ENCODE measurements around the gene ESRP2. TPM values are rescaled to one million over a fixed set of nuclear protein-coding genes. Genes with fewer than 3 reads are reported as not detected.

ESRP2 gene
- total RNA-seq, 2 donors from 2014 or later: 0.31 to 0.63 TPM

DNA sequence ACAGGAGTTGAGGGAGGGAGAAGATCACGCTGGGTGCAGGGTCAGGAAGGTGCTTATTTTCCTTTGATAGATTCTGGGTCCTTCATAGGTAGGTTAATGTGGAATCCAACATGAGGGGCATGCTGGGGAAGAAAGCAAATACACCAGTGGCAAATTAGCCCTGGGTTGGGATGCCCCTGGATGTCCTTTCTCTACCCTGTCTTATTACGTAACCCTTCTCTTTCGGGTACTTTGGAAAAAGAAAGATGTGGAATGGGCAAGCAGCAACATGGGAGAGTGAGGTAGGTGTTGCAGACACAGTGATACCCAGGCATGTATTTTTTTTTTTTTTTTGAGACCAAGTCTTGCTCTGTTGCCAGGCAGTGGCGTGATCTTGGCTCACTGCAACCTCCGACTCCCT is 37.5 kb upstream of the ESRP2 start:
- peaks cover 84% of the 10 kb centered on the region for H3K4me1 Mint-ChIP-seq (ENCODE audit: low read depth)
- ATAC-seq (replicated peaks in 1 of 2): no peak
- H3K4me3 Mint-ChIP-seq: peak overlapping the region; percentile 78 to 84
- H3K36me3 Mint-ChIP-seq (ENCODE audit: insufficient read depth in 2 of 2): peaks cover 15 to 33% of the 10 kb centered on the region in 2 donors
- DNase-seq: no peak
- no peaks in the 10 kb centered on the region for H3K27me3 Mint-ChIP-seq (ENCODE audit: low read depth)
- peak overlapping the region; percentile 95 for H3K27ac Mint-ChIP-seq
- no peaks in the 10 kb centered on the region for H3K9me3 Mint-ChIP-seq

DNA sequence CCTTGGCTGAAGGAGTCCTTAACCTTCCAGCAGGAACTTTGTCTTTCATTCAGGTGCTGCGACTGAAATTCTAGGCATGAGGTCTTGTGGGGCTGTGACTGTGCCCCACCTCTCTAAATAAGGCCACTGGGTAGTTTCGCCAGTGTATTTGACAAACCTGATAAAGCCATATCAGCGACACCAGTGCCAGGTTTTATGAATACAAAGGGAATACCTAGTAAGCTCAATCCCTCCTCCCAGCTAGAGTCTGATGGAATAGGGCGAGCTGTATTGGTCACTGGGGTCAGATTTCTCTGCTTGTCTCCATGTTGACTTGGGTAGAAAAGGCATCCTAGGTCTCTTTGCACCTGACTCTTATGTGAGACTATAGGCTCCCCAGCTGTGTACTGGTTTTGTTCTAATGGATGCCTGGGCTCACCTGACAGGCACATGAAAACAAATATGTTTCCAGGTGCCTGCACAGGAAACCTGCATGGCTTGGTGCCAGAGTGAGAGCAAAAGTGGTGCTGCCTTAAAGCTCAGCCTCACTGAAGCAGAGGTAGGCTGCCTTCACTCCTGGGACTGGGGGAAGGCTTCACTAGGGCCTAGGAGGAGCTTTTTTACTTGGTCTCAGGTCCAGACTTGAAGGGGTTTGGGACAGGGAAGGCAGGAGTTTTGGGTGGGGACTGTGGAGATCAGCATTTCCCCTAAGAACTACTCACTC is 36.7 kb upstream of the ESRP2 start:
- H3K4me1 Mint-ChIP-seq (ENCODE audit: low read depth): peaks cover 92% of the 10 kb centered on the region
- ATAC-seq (replicated peaks in 1 of 2) (no peak), DNase-seq (peak in 1 of 2 donors; percentile 24)
- H3K27me3 Mint-ChIP-seq (ENCODE audit: low read depth): no peaks in the 10 kb centered on the region
- no peaks in the 10 kb centered on the region for H3K9me3 Mint-ChIP-seq
- peak overlapping the region; percentile 95 for H3K27ac Mint-ChIP-seq
- H3K4me3 Mint-ChIP-seq: peak overlapping the region; percentile 78 to 84
- peaks cover 15 to 31% of the 10 kb centered on the region in 2 donors for H3K36me3 Mint-ChIP-seq (ENCODE audit: insufficient read depth in 2 of 2)

DNA sequence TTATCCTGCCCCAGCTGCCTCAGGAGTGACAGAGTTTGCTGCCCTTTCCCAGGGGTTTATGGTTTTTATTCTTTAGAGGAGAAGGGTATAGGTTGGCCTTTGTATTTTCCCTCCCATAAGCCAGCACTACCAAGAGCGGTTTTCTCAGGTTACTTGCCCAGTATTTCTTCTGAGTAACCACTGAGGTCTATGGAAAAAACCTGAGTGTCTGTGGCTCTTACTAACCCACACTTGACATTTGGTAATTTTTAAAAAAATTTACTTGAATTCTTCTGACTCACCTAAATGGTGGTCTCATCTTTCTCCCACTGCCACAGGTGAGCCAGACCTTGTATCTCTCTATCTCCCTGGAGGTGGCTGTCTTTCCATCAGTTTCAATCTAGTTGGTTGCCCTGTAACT is 34.4 kb upstream of the ESRP2 start:
- DNase-seq (peak in 1 of 2 donors; percentile 35), ATAC-seq (replicated peaks in 1 of 2) (peak; percentile 66 to 75)
- peak overlapping the region; percentile 86 for H3K27ac Mint-ChIP-seq
- peaks cover 15 to 32% of the 10 kb centered on the region in 2 donors for H3K36me3 Mint-ChIP-seq (ENCODE audit: insufficient read depth in 2 of 2)
- no peaks in the 10 kb centered on the region for H3K9me3 Mint-ChIP-seq
- peaks cover 95% of the 10 kb centered on the region for H3K4me1 Mint-ChIP-seq (ENCODE audit: low read depth)
- H3K4me3 Mint-ChIP-seq: peak overlapping the region; percentile 59 to 75
- no peaks in the 10 kb centered on the region for H3K27me3 Mint-ChIP-seq (ENCODE audit: low read depth)

DNA sequence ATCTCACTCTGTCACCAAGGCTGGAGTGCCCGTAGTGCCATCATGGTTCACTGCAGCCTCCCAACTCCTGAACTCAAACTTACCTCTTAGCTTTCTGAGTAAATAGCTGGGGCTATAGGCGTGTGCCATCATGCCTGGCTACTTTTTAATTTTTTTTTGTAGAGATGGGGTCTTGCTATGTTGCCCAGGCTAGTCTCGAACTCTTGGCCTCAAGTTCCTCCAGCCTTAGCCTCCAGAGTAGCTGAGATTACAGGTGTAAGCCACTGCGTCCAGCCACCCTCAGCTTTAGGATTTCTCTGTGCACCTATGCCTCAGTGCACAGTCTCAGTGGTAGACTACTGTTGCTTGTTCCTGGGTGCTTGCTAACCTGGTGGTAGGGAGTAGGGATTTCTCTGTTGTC is 33.9 kb upstream of the ESRP2 start:
- Mint-ChIP-seq H3K9me3 (no peaks in the 10 kb centered on the region), H3K36me3 (ENCODE audit: insufficient read depth in 2 of 2) (peaks cover 15 to 33% of the 10 kb centered on the region in 2 donors), H3K4me1 (ENCODE audit: low read depth) (peaks cover 92% of the 10 kb centered on the region), H3K27ac (peak overlapping the region; percentile 86), H3K27me3 (ENCODE audit: low read depth) (no peaks in the 10 kb centered on the region), H3K4me3 (peak overlapping the region; percentile 59 to 75)
- no peak for DNase-seq
- peak in 1 of 2 donors; percentile 22 for ATAC-seq (replicated peaks in 1 of 2)

DNA sequence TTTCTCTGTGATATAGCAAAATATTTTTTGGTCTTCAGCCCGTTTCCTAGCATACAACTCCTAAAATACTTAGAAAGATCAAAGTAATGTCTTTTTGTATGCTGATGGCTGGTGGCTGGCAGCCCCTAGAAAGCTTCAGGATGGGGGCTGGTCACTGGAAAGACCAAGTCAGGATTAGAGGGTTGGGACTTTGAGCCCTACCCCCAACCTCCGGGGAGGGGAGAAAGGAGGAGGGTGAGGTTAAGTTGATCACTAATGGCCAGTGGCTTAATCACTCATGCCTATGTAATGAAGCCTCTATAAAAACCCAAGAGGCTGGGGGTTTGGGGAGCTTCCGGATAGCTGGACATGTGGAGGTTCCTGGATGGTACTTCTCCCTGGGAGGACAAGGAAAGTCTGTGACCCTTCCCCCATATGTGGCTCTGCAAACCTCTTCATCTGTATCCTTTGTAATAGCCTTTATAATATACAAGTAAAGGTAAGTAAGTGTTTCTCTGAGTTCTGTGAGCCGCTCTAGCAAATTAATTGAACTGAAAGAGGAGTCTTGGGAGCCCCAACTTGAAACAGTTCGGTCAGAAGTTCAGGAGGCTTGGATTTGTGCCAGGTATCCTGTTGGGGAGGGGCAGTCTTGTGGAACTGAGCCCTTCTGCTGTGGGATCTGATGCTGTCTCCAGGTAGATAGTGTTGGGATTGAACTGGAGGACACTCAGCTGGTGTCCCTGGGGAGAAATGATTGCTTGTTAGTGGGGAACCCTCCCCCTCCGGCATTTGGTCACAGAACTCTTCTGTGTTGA is 31.9 kb upstream of the ESRP2 start:
- peaks cover 84% of the 10 kb centered on the region for H3K4me1 Mint-ChIP-seq (ENCODE audit: low read depth)
- H3K9me3 Mint-ChIP-seq: no peaks in the 10 kb centered on the region
- H3K4me3 Mint-ChIP-seq: peak overlapping the region; percentile 68 to 77
- peak overlapping the region; percentile 94 for H3K27ac Mint-ChIP-seq
- DNase-seq (no peak), ATAC-seq (replicated peaks in 1 of 2) (no peak)
- peaks cover 5 to 21% of the 10 kb centered on the region in 2 donors for H3K36me3 Mint-ChIP-seq (ENCODE audit: insufficient read depth in 2 of 2)
- H3K27me3 Mint-ChIP-seq (ENCODE audit: low read depth): no peaks in the 10 kb centered on the region

DNA sequence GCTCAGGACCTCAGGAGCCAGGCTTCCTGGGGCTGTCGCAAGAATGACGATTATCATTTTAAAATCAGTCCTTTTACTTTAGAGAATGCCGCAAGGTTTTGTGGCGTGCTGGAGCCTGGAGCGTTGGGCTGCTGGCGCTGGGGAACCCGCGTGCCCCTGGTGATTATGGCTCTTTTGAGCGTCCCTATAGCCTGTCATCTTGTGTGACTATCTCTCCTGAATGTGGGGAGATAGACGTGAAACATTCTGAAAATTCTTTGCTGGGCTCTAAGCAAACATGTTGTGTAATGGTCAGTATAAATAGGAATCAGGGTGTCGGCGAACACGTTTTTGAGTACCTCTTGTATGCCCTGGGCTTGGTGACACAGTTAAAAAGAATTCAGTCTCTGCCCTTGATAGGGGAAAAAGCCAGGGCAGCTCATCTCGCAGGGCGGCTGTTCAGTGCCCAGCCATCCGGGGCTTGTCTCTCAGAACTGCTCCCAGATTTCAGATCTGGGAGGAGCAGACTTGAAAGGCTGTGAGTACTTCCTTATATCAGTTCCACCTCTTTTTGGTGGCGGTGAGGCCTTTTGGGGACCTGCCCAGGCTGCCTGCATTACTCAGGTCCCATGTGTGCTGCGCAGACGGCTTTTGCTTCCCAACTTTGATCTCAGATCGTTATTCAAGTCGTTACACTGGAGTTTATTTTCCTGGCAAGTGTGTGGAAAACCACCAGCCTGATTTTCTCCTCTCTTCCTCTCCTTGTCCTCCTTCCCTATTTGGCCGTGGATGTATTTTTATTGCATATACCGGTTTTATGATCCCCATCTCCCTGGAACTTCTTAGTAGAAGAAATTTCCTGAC is 29.4 kb upstream of the ESRP2 start:
- Mint-ChIP-seq H3K27ac (peak overlapping the region; percentile 90), H3K4me3 (peak overlapping the region; percentile 90 to 93), H3K27me3 (ENCODE audit: low read depth) (no peaks in the 10 kb centered on the region), H3K4me1 (ENCODE audit: low read depth) (peaks cover 73% of the 10 kb centered on the region), H3K36me3 (ENCODE audit: insufficient read depth in 2 of 2) (peaks cover 5 to 14% of the 10 kb centered on the region in 2 donors), H3K9me3 (no peaks in the 10 kb centered on the region)
- peak; percentile 51 for DNase-seq
- peak; percentile 14 to 18 for ATAC-seq (replicated peaks in 1 of 2)

DNA sequence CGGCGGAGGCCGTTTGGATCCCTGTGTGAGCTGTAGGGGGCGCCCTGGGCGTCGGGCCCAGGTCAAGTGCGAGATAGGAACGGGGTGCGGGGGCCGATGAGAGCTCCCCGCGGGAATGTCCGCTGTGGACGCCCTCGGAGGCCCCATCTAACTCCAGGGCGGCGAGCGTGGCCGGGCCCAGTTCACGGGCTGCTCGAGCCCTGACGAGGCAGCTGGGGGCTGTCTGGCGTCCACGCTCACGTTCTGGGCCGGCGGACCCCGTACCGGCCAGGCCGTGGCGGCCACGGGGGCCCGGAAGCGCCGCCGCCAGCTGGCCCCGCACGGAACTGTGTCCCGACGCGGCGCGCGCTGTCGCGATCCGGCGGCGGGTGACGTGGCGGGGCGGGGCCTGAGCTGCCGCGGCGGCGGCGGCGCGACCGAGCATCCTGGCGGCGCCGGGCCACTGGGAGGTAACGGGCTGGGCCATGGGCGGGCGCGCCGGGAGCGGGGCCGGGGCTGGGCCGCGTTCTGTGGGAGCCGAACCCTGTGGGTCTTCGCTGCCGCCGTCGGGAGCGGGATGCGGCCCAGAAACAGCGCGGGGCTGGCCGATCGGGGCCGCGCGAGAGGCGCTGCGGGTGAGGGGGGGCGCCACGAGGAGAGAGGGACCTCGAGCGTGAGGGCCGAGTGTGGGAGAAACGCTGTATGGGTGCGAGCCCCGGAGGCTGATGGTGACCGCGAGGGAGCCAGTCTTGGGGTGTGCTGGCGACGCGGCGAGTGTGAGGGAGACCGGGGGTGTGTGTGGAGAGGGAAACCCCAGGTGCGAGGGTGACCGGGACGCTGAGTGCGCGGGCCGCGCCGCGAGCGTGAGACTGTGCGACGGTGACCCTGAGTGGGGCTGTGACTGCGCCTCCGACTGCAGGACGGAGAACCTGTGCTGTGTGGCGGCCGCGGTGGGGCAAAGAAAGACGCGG is 28.5 kb upstream of the ESRP2 start, which contains the start of gene SLC7A6:
SLC7A6 (plus strand) TSS at position 399 of the 950 bp plus-strand sequence. CDS start 10,201 bp downstream, outside the sequence.
- Mint-ChIP-seq H3K36me3 (ENCODE audit: insufficient read depth in 2 of 2) (peaks cover 5 to 13% of the 10 kb centered on the region in 2 donors), H3K27me3 (ENCODE audit: low read depth) (no peaks in the 10 kb centered on the region), H3K9me3 (no peaks in the 10 kb centered on the region), H3K4me3 (peak within 1 kb of the TSS; percentile 90 to 93), H3K27ac (peak within 1 kb of the TSS; percentile 97), H3K4me1 (ENCODE audit: low read depth) (peaks cover 64% of the 10 kb centered on the region)
- DNase-seq (peak; percentile 89 to 94), ATAC-seq (replicated peaks in 1 of 2) (peak; percentile 82)

DNA sequence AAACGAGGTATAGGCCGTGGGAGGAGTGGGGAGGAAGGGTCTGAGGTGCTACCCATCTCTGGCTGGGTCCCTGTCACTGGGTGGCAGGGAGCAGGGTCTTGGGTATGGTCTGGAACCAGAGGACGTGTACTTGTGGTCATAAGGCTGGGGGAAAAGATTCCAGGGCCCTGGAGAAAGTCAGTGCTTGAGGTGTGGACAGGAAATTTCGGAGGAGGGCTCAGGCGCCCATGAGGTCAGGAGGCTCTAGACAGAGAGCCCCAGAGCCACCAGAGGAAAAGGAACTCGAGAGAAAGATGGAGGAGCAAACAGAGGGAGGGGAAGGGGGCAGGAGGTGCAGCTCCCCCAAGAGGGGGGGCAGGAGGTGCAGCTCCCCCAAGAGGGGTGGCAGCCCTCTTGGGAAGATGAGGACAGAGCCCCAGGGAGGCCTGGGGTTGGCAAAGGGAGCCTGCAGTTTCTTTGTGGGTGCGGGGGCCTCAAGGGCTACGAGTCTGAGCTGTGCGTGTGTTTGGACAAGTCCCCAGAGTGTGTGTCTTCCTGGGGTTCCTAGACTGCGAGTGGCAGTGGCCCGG is 27.7 kb upstream of the ESRP2 start:
- Mint-ChIP-seq H3K4me3 (peak overlapping the region; percentile 90 to 93), H3K27ac (peak overlapping the region; percentile 97), H3K4me1 (ENCODE audit: low read depth) (peaks cover 56% of the 10 kb centered on the region), H3K9me3 (no peaks in the 10 kb centered on the region), H3K27me3 (ENCODE audit: low read depth) (no peaks in the 10 kb centered on the region), H3K36me3 (ENCODE audit: insufficient read depth in 2 of 2) (peaks cover 2 to 8% of the 10 kb centered on the region in 2 donors)
- no peak for DNase-seq
- ATAC-seq (replicated peaks in 1 of 2): no peak

DNA sequence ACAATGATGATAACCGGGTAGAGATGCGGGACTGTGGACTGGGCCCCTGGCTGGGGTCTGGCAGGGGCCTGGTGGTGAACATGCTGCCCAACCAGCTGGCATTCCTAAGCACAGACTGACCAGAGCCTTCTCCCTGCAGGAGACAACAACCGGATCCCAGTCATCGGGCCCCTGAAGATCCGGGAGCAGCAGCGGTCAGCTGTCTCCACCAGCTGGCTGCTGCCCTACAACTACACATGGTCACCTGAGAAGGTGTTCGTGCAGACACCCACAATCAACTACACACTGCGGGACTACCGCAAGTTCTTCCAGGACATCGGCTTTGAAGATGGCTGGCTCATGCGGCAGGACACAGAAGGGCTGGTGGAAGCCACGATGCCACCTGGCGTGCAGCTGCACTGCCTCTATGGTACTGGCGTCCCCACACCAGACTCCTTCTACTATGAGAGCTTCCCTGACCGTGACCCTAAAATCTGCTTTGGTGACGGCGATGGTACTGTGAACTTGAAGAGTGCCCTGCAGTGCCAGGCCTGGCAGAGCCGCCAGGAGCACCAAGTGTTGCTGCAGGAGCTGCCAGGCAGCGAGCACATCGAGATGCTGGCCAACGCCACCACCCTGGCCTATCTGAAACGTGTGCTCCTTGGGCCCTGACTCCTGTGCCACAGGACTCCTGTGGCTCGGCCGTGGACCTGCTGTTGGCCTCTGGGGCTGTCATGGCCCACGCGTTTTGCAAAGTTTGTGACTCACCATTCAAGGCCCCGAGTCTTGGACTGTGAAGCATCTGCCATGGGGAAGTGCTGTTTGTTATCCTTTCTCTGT is 23.3 kb upstream of the ESRP2 start:
- H3K4me1 Mint-ChIP-seq (ENCODE audit: low read depth): peaks cover 35% of the 10 kb centered on the region
- no peaks in the 10 kb centered on the region for H3K27me3 Mint-ChIP-seq (ENCODE audit: low read depth)
- H3K27ac Mint-ChIP-seq: no peak overlapping the region
- ATAC-seq (replicated peaks in 1 of 2) (no peak), DNase-seq (no peak)
- no peaks in the 10 kb centered on the region for H3K9me3 Mint-ChIP-seq
- H3K36me3 Mint-ChIP-seq (ENCODE audit: insufficient read depth in 2 of 2): no peaks in the 10 kb centered on the region
- no peak overlapping the region for H3K4me3 Mint-ChIP-seq

DNA sequence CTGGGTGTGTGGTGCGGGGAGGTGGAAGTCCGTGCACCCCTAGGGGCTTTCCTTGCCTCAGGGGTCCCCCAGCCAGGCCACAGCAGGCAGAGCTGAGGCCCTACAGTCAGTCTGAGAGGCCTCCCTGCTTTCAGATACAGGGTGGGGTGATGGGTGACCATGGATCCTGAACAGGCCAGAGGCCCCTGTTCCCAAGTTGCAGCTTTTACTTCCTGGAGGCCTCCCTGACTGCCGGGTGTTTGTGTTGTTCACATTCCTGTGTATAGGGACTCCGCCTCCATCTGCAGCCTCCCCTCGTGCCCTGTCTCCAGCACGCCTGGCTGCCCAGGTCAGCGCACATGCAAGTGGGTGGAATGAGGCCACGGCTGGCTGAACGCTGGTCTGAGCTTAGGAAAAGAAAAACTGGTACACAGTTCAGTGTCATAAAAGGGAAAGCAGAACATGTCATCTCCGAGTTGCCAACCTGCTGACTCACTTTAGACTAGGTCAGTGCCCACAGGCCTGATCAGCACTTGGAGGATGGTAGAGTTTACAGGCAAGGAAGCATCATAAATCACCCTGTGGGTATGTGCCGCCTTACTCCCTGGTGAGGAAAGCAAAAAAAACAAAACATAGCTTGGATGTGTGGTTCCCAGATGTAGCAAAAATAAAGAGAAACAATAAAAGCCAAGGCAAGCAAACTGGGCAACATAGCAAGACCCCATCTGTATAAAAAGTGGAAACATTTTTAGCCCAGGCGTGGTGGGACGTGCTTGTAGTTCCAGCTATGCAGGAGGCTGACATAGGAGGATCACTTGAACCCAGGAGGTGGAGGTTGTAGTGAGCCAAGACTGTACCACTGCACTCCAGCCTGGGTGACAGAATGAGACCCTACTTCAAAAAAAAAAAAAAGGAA is 22.2 kb upstream of the ESRP2 start:
- H3K4me1 Mint-ChIP-seq (ENCODE audit: low read depth): peaks cover 26% of the 10 kb centered on the region
- peak overlapping the region; percentile 85 for H3K27ac Mint-ChIP-seq
- ATAC-seq (replicated peaks in 1 of 2): no peak
- no peak overlapping the region for H3K4me3 Mint-ChIP-seq
- H3K9me3 Mint-ChIP-seq: no peaks in the 10 kb centered on the region
- DNase-seq: no peak
- H3K36me3 Mint-ChIP-seq (ENCODE audit: insufficient read depth in 2 of 2): no peaks in the 10 kb centered on the region
- no peaks in the 10 kb centered on the region for H3K27me3 Mint-ChIP-seq (ENCODE audit: low read depth)

Data from activated T-cell treated with anti-CD3 and anti-CD28 coated beads, Interleukin-2, amount 50 U/mL, for 72 hours (primary cell).